ENCODE results near the gene KLHL17.
A peak's percentile ranks its signal among the peaks of the same experiment; 100 is the strongest.

DNA sequence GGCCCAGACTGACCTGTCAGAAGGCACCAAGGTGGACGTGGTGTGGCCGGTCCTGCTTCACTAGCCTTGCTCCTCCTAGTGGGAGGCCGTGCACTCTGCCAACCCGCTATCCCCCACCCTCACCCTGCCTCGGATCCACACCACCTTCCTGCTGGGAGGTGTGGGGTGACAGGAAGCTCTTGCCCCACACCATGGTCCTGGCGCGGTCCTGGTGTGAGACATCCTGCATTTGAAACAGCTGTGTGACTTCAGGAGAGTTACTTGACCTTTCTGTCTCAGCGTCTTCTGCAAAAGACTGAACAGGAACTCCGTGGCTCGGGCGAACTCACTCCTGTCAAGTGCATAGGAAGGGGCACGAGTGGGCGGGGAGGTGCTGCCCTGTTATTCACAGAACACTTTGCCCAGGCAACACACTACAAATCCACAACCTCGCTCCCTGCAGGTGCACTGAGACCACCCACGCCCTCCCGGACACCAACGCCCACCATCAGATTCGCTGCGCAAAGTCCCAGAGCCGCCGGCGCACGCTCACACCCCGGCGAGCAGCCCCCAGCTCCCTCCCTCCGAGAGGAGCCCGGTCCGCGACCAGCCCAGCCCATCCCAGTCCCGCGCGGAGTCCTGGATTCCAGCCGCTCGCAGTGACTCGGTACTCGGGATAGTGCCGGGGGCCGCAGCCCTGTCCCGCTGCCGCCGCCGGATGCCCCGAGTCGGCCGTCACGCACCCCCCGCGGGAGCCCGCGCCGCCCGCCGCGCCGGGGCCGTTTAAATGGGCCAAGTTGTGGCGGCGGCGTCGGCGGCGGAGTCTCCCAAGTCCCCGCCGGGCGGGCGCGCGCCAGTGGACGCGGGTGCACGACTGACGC is 37.0 kb upstream of the KLHL17 start, which contains the start of gene SAMD11:
- TF ChIP-seq POLR2A (IDR thresholded peaks at IDR 0.05; ENCODE audit: low read depth): no peak
- TF ChIP-seq, protein P1, sequence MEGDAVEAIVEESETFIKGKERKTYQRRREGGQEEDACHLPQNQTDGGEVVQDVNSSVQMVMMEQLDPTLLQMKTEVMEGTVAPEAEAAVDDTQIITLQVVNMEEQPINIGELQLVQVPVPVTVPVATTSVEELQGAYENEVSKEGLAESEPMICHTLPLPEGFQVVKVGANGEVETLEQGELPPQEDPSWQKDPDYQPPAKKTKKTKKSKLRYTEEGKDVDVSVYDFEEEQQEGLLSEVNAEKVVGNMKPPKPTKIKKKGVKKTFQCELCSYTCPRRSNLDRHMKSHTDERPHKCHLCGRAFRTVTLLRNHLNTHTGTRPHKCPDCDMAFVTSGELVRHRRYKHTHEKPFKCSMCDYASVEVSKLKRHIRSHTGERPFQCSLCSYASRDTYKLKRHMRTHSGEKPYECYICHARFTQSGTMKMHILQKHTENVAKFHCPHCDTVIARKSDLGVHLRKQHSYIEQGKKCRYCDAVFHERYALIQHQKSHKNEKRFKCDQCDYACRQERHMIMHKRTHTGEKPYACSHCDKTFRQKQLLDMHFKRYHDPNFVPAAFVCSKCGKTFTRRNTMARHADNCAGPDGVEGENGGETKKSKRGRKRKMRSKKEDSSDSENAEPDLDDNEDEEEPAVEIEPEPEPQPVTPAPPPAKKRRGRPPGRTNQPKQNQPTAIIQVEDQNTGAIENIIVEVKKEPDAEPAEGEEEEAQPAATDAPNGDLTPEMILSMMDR (IDR thresholded peaks at IDR 0.05): peak in 1 of 3 experiments; percentile 33
- no peak for TF ChIP-seq EP300 (IDR thresholded peaks at IDR 0.05)
